IMR-90 (cell line): Measurements from ENCODE around the gene DMD.

ENCODE experiments used
- CEBPB ChIP-seq: IDR thresholded peaks from 2 replicates; pipeline ENCODE4 v1.6.1; 2012; ENCODE audit warnings: low read depth, low read length, improper control_type of control experiment
- FOS ChIP-seq: fragments of 150-350 bp; IDR thresholded peaks from 2 replicates; pipeline ENCODE4 v1.6.1; 2016; ENCODE audit warnings: low read depth, low read length
- MAFK ChIP-seq: IDR thresholded peaks from 2 replicates; pipeline ENCODE4 v1.6.1; 2012; ENCODE audit warnings: low read depth, low read length, improper control_type of control experiment
- MAZ ChIP-seq: IDR thresholded peaks from 2 replicates; pipeline ENCODE4 v1.6.1; 2012; ENCODE audit warnings: low read depth, mild to moderate bottlenecking, low read length, improper control_type of control experiment, moderate library complexity, borderline replicate concordance
- MXI1 ChIP-seq: IDR thresholded peaks from 2 replicates; pipeline ENCODE4 v1.6.1; 2012; ENCODE audit warnings: low read depth, mild to moderate bottlenecking, low read length, moderate library complexity, borderline replicate concordance
- NFE2L2 ChIP-seq: fragments of 150-350 bp; IDR thresholded peaks from 2 replicates; pipeline ENCODE4 v1.6.1; 2016; ENCODE audit warnings: low read depth, mild to moderate bottlenecking, low read length
- POLR2A ChIP-seq: IDR thresholded peaks from 2 replicates; pipeline ENCODE4 v1.6.1; 2012; ENCODE audit warnings: mild to moderate bottlenecking, low read depth, low read length
- RAD21 ChIP-seq: IDR thresholded peaks from 2 replicates; pipeline ENCODE4 v1.6.1; 2012; ENCODE audit warnings: low read length, improper control_type of control experiment
- RCOR1 ChIP-seq: IDR thresholded peaks from 2 replicates; pipeline ENCODE4 v1.6.1; 2012; ENCODE audit warnings: mild to moderate bottlenecking, low read length, improper control_type of control experiment; ENCODE audit not compliant: insufficient replicate concordance
- TF ChIP-seq, protein P1 (sequence below): conservative IDR thresholded peaks from 2 replicates; pipeline ENCODE4 v1.5.1; 2012; ENCODE audit warnings: mild to moderate bottlenecking, low read depth, low read length, improper control_type of control experiment
- TF ChIP-seq, protein P2 (sequence below): fragments of 150-350 bp; IDR thresholded peaks from 2 replicates; pipeline ENCODE4 v1.6.1; 2017; ENCODE audit warnings: mild to moderate bottlenecking, antibody characterized with exemption, low read length, low read depth

DNA sequence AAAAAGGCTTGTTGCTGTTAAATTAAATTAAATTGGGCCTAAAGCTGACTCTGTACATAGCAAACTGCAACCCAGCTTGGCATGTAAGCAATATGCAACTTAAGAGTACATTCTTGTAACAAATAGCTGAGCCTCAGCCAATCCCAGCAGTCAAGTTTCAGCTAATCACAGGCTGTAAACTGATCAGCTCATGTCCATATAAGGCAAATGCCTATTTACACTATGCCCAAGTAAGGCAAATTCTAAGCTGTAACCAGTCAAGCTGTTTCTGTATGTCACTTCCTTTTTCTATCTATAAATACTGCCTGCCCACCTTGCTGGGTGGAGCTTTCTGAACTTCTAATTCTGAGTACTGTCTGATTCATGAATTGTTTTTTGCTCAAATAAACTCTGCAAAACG, 1710.4 kb downstream of the DMD start:
- TF ChIP-seq, protein P1, sequence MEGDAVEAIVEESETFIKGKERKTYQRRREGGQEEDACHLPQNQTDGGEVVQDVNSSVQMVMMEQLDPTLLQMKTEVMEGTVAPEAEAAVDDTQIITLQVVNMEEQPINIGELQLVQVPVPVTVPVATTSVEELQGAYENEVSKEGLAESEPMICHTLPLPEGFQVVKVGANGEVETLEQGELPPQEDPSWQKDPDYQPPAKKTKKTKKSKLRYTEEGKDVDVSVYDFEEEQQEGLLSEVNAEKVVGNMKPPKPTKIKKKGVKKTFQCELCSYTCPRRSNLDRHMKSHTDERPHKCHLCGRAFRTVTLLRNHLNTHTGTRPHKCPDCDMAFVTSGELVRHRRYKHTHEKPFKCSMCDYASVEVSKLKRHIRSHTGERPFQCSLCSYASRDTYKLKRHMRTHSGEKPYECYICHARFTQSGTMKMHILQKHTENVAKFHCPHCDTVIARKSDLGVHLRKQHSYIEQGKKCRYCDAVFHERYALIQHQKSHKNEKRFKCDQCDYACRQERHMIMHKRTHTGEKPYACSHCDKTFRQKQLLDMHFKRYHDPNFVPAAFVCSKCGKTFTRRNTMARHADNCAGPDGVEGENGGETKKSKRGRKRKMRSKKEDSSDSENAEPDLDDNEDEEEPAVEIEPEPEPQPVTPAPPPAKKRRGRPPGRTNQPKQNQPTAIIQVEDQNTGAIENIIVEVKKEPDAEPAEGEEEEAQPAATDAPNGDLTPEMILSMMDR: no peak
- TF ChIP-seq, protein P2, sequence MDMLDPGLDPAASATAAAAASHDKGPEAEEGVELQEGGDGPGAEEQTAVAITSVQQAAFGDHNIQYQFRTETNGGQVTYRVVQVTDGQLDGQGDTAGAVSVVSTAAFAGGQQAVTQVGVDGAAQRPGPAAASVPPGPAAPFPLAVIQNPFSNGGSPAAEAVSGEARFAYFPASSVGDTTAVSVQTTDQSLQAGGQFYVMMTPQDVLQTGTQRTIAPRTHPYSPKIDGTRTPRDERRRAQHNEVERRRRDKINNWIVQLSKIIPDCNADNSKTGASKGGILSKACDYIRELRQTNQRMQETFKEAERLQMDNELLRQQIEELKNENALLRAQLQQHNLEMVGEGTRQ: no peak
- TF ChIP-seq NFE2L2 (no peak), POLR2A (no peak), RCOR1 (no peak), MXI1 (no peak), MAZ (no peak), MAFK (no peak), CEBPB (no peak), RAD21 (no peak), FOS (no peak)
